ENCODE results near the gene SAE1.

GRCh38 chr19:47086280-47086679 lies 44.4 kb upstream of the SAE1 start:
- TF ChIP-seq CTCF (IDR thresholded peaks at IDR 0.05) (no peak), POLR2A (IDR thresholded peaks at IDR 0.05) (no peak)
